H1 (cell line): ENCODE measurements around the gene GPR87. TPM values are rescaled to one million over a fixed set of nuclear protein-coding genes. Genes with fewer than 3 reads are reported as not detected.

Source experiments
- CTCF ChIA-PET: fragments of 300-600 bp; sonication (Branson Sonifier 250); formaldehyde crosslinking; loops from one replicate; lab custom pipeline; 2021; ENCODE audit not compliant: partially characterized antibody; lab: Charles Lee
- POLR2A ChIA-PET: fragments of 300-600 bp; sonication (Branson Sonifier 250); formaldehyde crosslinking; loops from one replicate; lab custom pipeline; 2021; ENCODE audit warnings: inconsistent platforms; ENCODE audit not compliant: partially characterized antibody; lab: Charles Lee
- DNase-seq, 2 experiments: peaks; one replicate each; pipeline versions ENCODE4 v3.0.0 to v3.0.0-alpha.2; 2010 to 2022; ENCODE audit warnings: low spot score in 2 of 2, low read depth in 1 of 2, mixed read lengths in 1 of 2
- FAIRE-seq: peaks from 2 replicates; lab custom pipeline; 2011; peaks lifted over from hg19 to GRCh38; lab: Jason Lieb, UNC
- H2AFZ ChIP-seq: 2 replicates; pipeline ENCODE4 v1.8.1; 2012; ENCODE audit warnings: low read length, inconsistent platforms
- H2AK5ac ChIP-seq: 2 replicates; pipeline ENCODE4 v1.6.1; 2013; ENCODE audit warnings: low read depth, low read length
- H2BK120ac ChIP-seq: replicated peaks from 2 replicates; pipeline ENCODE3; 2013; ENCODE audit warnings: low read depth, low read length, inconsistent platforms
- H2BK12ac ChIP-seq: 2 replicates; pipeline ENCODE4 v1.6.1; 2013; ENCODE audit warnings: low read depth, low read length
- H2BK15ac ChIP-seq: 2 replicates; pipeline ENCODE4 v1.6.1; 2013; ENCODE audit warnings: low read length
- H2BK20ac ChIP-seq: 2 replicates; pipeline ENCODE4 v1.6.1; 2013; ENCODE audit warnings: low read length
- H2BK5ac ChIP-seq: 2 replicates; pipeline ENCODE4 v1.6.1; 2013; ENCODE audit warnings: low read depth, low read length
- H3K14ac ChIP-seq: 2 replicates; pipeline ENCODE4 v1.6.1; 2013; ENCODE audit warnings: inconsistent platforms; ENCODE audit not compliant: insufficient read length
- H3K18ac ChIP-seq: 2 replicates; pipeline ENCODE4 v1.6.1; 2013; ENCODE audit warnings: low read length; ENCODE audit errors: extremely low read depth
- H3K23ac ChIP-seq: 2 replicates; pipeline ENCODE4 v1.6.1; 2013; ENCODE audit warnings: inconsistent platforms; ENCODE audit not compliant: insufficient read length
- H3K23me2 ChIP-seq: 2 replicates; pipeline ENCODE4 v1.6.1; 2013; ENCODE audit warnings: low read depth, low read length
- H3K27ac ChIP-seq: 2 replicates; pipeline ENCODE4 v1.6.1; 2011; ENCODE audit warnings: low read depth, low read length, inconsistent platforms
- H3K27me3 ChIP-seq, 4 experiments: replicated peaks in 1 of 4; 1 replicate in 1 of 4; 2 replicates in 3 of 4; pipeline versions ENCODE4 v1.6.1 to v1.8.1; 2011 to 2013; ENCODE audit warnings: low read length in 3 of 4, mild to moderate bottlenecking in 3 of 4, inconsistent platforms in 2 of 4, mixed read lengths in 2 of 4, moderate library complexity in 1 of 4; ENCODE audit not compliant: control insufficient read depth in 3 of 4, insufficient read depth in 3 of 4; ENCODE audit errors: extremely low read depth in 1 of 4
- H3K36me3 ChIP-seq, 4 experiments: 2 replicates each; pipeline versions ENCODE4 v1.6.1 to v1.8.1; 2011 to 2013; ENCODE audit warnings: mild to moderate bottlenecking in 4 of 4, low read length in 3 of 4, moderate library complexity in 2 of 4, control low read depth in 1 of 4, inconsistent platforms in 1 of 4; ENCODE audit not compliant: insufficient read depth in 4 of 4, control insufficient read depth in 2 of 4
- H3K4ac ChIP-seq: replicated peaks from 2 replicates; pipeline ENCODE3; 2013; ENCODE audit warnings: low read length, low read depth, mixed read lengths, inconsistent platforms; ENCODE audit not compliant: insufficient read length
- H3K4me1 ChIP-seq, 4 experiments: replicated peaks in 1 of 4; 1 replicate in 1 of 4; 2 replicates in 3 of 4; pipeline versions ENCODE4 v1.6.1 to v1.8.1; 2011 to 2013; ENCODE audit warnings: low read length in 3 of 4, inconsistent platforms in 2 of 4, mixed read lengths in 1 of 4; ENCODE audit not compliant: insufficient read depth in 4 of 4, control insufficient read depth in 3 of 4
- H3K4me2 ChIP-seq, 2 experiments: 2 replicates each; pipeline versions ENCODE4 v1.6.1 to v1.8.1; 2011 to 2013; ENCODE audit warnings: low read depth in 2 of 2, low read length in 2 of 2, control low read depth in 1 of 2, inconsistent platforms in 1 of 2, mild to moderate bottlenecking in 1 of 2; ENCODE audit not compliant: insufficient read depth in 1 of 2
- H3K4me3 ChIP-seq, 4 experiments: fragments of 200-600, 300-600 bp in 1 of 4; sonication (generic), shearing (Covaris generic), sonication (Bioruptor Twin) in 1 of 4; 2 replicates each; pipeline versions ENCODE4 v1.5.1 to v1.8.1; 2011 to 2016; ENCODE audit warnings: low read length in 4 of 4, low read depth in 3 of 4, control low read depth in 2 of 4, inconsistent platforms in 2 of 4, mild to moderate bottlenecking in 2 of 4, mixed read lengths in 1 of 4, moderate library complexity in 1 of 4; ENCODE audit not compliant: insufficient read depth in 2 of 4; ENCODE audit errors: extremely low read depth in 1 of 4
- H3K56ac ChIP-seq: replicated peaks from 2 replicates; pipeline ENCODE3; 2013; ENCODE audit warnings: low read depth, mild to moderate bottlenecking, mixed read lengths, low read length, inconsistent platforms; ENCODE audit not compliant: insufficient read length
- H3K79me1 ChIP-seq: 2 replicates; pipeline ENCODE4 v1.6.1; 2013; ENCODE audit warnings: low read depth, low read length, control low read depth
- H3K79me2 ChIP-seq, 2 experiments: 2 replicates each; pipeline versions ENCODE4 v1.6.1 to v1.8.1; 2012 to 2013; ENCODE audit warnings: low read length in 2 of 2, mild to moderate bottlenecking in 2 of 2, inconsistent platforms in 1 of 2; ENCODE audit not compliant: insufficient read depth in 2 of 2, control insufficient read depth in 1 of 2
- H3K9ac ChIP-seq, 4 experiments: replicated peaks in 1 of 4; 1 replicate in 1 of 4; 2 replicates in 3 of 4; pipeline versions ENCODE4 v1.6.1 to v1.8.1; 2011 to 2013; ENCODE audit warnings: low read depth in 3 of 4, low read length in 3 of 4, control low read depth in 2 of 4, mild to moderate bottlenecking in 2 of 4, moderate library complexity in 2 of 4, inconsistent platforms in 1 of 4; ENCODE audit errors: extremely low read depth in 1 of 4
- H3K9me3 ChIP-seq, 2 experiments: 2 replicates each; pipeline versions ENCODE4 v1.6.1 to v1.8.1; 2012 to 2013; ENCODE audit warnings: mild to moderate bottlenecking in 2 of 2, moderate library complexity in 2 of 2, control low read depth in 1 of 2, inconsistent platforms in 1 of 2, low read depth in 1 of 2, low read length in 1 of 2, mixed read lengths in 1 of 2; ENCODE audit not compliant: insufficient read depth in 2 of 2
- H4K20me1 ChIP-seq, 2 experiments: replicated peaks in 1 of 2; 2 replicates each; pipeline versions ENCODE3 to v1.8.1; 2011 to 2013; ENCODE audit warnings: inconsistent platforms in 2 of 2, low read length in 2 of 2, mild to moderate bottlenecking in 1 of 2; ENCODE audit not compliant: insufficient read depth in 2 of 2, control insufficient read depth in 1 of 2
- H4K5ac ChIP-seq: 2 replicates; pipeline ENCODE4 v1.6.1; 2013; ENCODE audit warnings: low read length, low read depth, mixed read lengths, inconsistent platforms; ENCODE audit not compliant: insufficient read length
- H4K8ac ChIP-seq: 2 replicates; pipeline ENCODE4 v1.8.0; 2013; ENCODE audit warnings: mild to moderate bottlenecking, moderate library complexity, low read length, inconsistent platforms; ENCODE audit not compliant: insufficient read depth; ENCODE audit errors: extremely low read depth
- H4K91ac ChIP-seq: replicated peaks from 2 replicates; pipeline ENCODE3; 2013; ENCODE audit warnings: low read length, mixed read lengths, inconsistent platforms; ENCODE audit not compliant: insufficient read length
- BCL11A ChIP-seq, 2 experiments: IDR thresholded peaks; one replicate each; pipeline ENCODE4 v1.6.1; 2011; ENCODE audit warnings: low read depth in 2 of 2, low read length in 2 of 2, mild to moderate bottlenecking in 2 of 2
- CBX8 ChIP-seq: fragments of 300-800, 300-1000 bp; sonication (generic); IDR thresholded peaks from 2 replicates; pipeline ENCODE4 v1.7.1; 2016; ENCODE audit warnings: low read depth, low read length, borderline replicate concordance
- JUND ChIP-seq: IDR thresholded peaks from 2 replicates; pipeline ENCODE4 v1.6.1; 2011; ENCODE audit warnings: mild to moderate bottlenecking, improper control_type of control experiment, low read length
- RNF2 ChIP-seq: fragments of 200-900, 300-1000 bp; sonication (generic); IDR thresholded peaks from 2 replicates; pipeline ENCODE4 v1.7.1; 2016; ENCODE audit warnings: borderline replicate concordance, low read depth, mild to moderate bottlenecking, antibody characterized with exemption, low read length; ENCODE audit not compliant: poor library complexity, severe bottlenecking; ENCODE audit errors: missing control alignments
- TAF7 ChIP-seq: optimal IDR thresholded peaks from 2 replicates; pipeline ENCODE3; 2011; ENCODE audit warnings: low read depth, mild to moderate bottlenecking, inconsistent platforms, low read length, moderate library complexity, borderline replicate concordance
- YY1 ChIP-seq: IDR thresholded peaks from 2 replicates; pipeline ENCODE4 v1.6.1; 2011; ENCODE audit warnings: low read depth, mild to moderate bottlenecking, low read length
- WGBS, 2 experiments: shearing (Covaris generic) in 1 of 2; methylation state at CpG; one replicate each; pipeline versions ENCODE4 v1.1.6 to v1.1.7; 2013 to 2015; ENCODE audit warnings: low lambda C conversion rate in 2 of 2, mixed read lengths in 2 of 2, inconsistent platforms in 1 of 2, low coverage in 1 of 2, missing lambda C conversion rate in 1 of 2; ENCODE audit not compliant: insufficient replicate concordance in 2 of 2, insufficient coverage in 1 of 2, insufficient read length in 1 of 2; ENCODE audit errors: extremely low coverage in 1 of 2, missing lambda C conversion rate in 1 of 2; 5-methylcytosine and 5-hydroxymethylcytosine counted together
- polyA plus RNA-seq, 7 experiments: library from polyadenylated mRNA; depleted of rRNA in 3 of 7; stranded (reverse) in 5 of 7; unstranded in 2 of 7; fragments of >200 nt in 5 of 7; fragments of 200-250 nt in 2 of 7; gene quantifications; 1 replicate in 5 of 7; 2 replicates in 1 of 7; 4 replicates in 1 of 7; pipeline versions ENCODE4 v1.2.1 to v1.2.3, GENCODE V29; 2011 to 2013; ENCODE audit warnings: missing spikeins in 2 of 7, mixed read lengths in 2 of 7
- total RNA-seq: library from RNA; stranded (reverse); fragmentation: NEBNext Ultra II Directional; extraction: Animal tissue kit (Norgen Biotek cat#: 25700); gene quantifications from 2 replicates; pipeline ENCODE4 v1.2.1, GENCODE V29; 2021

Gene GPR87
- total and polyA plus RNA-seq, 2 of the 8 experiments (the other 6 are each of a cell fraction or from before 2014, with no cell fraction given): 0.05 TPM; not detected in 1

GRCh38 chr3:151350656-151351055, 34.0 kb upstream of the GPR87 start:
- TF ChIP-seq BCL11A (IDR thresholded peaks at IDR 0.05; ENCODE audit: low read depth in 2 of 2, low read length in 2 of 2) (no peak), JUND (no peak), CBX8 (no peak), YY1 (no peak), RNF2 (no peak), TAF7 (no peak)
- TF ChIP-seq, all 59 proteins: peak for 0
- Histone ChIP-seq H3K4me3 (no peak overlapping the region), H3K4me2 (no peak overlapping the region; a peak in 1 of 4 replicates), H3K36me3 (peaks cover 0 to under 1% (median 0%) of the 10 kb centered on the region in 4 experiments; a peak in 1 of 8 replicates), H3K27ac (no peak overlapping the region), H3K56ac (no peak overlapping the region), H2AK5ac (no peak overlapping the region), H4K20me1 (no peaks in the 10 kb centered on the region), H2BK12ac (no peak overlapping the region), H4K8ac (no peak overlapping the region), H3K23ac (no peak overlapping the region), H4K5ac (no peak overlapping the region), H3K4me1 (peaks cover 0 to 10% (median 5%) of the 10 kb centered on the region in 4 experiments; a peak in 3 of 7 replicates), H4K91ac (no peak overlapping the region), H3K27me3 (no peaks in the 10 kb centered on the region), H3K79me1 (no peaks in the 10 kb centered on the region), H3K9ac (no peak overlapping the region), H2BK15ac (no peak overlapping the region), H3K9me3 (no peaks in the 10 kb centered on the region), H2AFZ (no peak overlapping the region), H2BK20ac (no peak overlapping the region), H3K23me2 (no peaks in the 10 kb centered on the region), H2BK120ac (no peak overlapping the region), H3K18ac (no peak overlapping the region), H3K4ac (no peak overlapping the region), H3K14ac (no peak overlapping the region), H2BK5ac (no peak overlapping the region), H3K79me2 (no peaks in the 10 kb centered on the region)
- ChIA-PET CTCF (interaction anchor here (1.1 to 1.7 kb wide), 3 partner anchors 17 to 28 kb away, joined by 3 read pairs; no protein-coding TSS in a partner anchor), POLR2A (no interaction called here)
- FAIRE-seq (no peak), DNase-seq (no peak)
- 68% methylated on average over 1 of the region's 1 CpG; no CpG with 5 or more reads in 1 of the 2 experiments for WGBS, 2 experiments
